Erythroblast (primary cell): ENCODE results near the gene ARHGAP28.

ENCODE experiments used
- GATA1 ChIP-seq: IDR thresholded peaks from 2 replicates; pipeline ENCODE4 v1.6.1; 2011; ENCODE audit warnings: low read depth, mild to moderate bottlenecking, control low read depth, low read length, moderate library complexity
- POLR2A ChIP-seq: IDR thresholded peaks from 2 replicates; pipeline ENCODE4 v1.6.1; 2011; ENCODE audit warnings: mild to moderate bottlenecking, low read length

DNA sequence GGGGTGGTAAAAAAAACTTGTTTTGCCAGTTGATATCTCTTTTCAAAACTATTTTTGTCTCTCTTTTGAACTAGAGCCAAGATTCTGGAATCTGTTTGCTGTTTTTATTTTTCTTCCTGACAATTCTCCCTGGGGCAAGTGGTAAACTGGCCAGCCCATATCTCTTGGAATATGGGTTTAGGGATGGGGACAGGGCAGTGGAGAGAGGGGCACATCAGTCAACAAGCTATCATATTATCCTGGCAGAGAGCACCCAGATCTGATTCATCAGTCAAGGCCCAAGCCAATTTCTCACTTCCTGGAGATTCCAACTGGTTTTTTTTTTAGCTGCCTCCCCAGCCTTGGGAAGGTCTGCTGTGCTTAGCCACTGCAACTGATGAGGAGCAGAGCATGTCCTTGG lies 52.3 kb downstream of the ARHGAP28 start:
- TF ChIP-seq POLR2A (no peak), GATA1 (no peak)
